CD14-positive monocyte (primary cell): ENCODE measurements around the gene HSPB2. TPM values are rescaled to one million over a fixed set of nuclear protein-coding genes. Genes with fewer than 3 reads are reported as not detected.

Experiments
- DNase-seq, 3 donors: peaks; one replicate each; pipeline ENCODE4 v3.0.0-alpha.2; 2011 to 2022
- H2AFZ ChIP-seq: 2 replicates; pipeline ENCODE4 v1.6.0; 2012; ENCODE audit warnings: mild to moderate bottlenecking, low read depth, low read length, inconsistent platforms; ENCODE audit not compliant: insufficient read depth, poor library complexity, severe bottlenecking
- H3K27ac ChIP-seq, 2 donors: 1 replicate in 1 of 2; 2 replicates in 1 of 2; pipeline ENCODE4 v1.5.1; 2012 to 2013; ENCODE audit warnings: low read length in 2 of 2, control low read depth in 1 of 2, inconsistent platforms in 1 of 2, low read depth in 1 of 2, mild to moderate bottlenecking in 1 of 2
- H3K27me3 ChIP-seq, 2 donors: one replicate each; pipeline versions ENCODE4 v1.6.0 to v1.6.1; 2011 to 2013; ENCODE audit warnings: low read length in 2 of 2; ENCODE audit not compliant: control insufficient read depth in 2 of 2, insufficient read depth in 2 of 2
- H3K36me3 ChIP-seq, 2 donors: replicated peaks in 1 of 2; 1 replicate in 1 of 2; 2 replicates in 1 of 2; pipeline versions ENCODE4 v1.5.1 to v1.6.1; 2012 to 2013; ENCODE audit warnings: low read length in 2 of 2, control low read depth in 1 of 2, inconsistent platforms in 1 of 2, mild to moderate bottlenecking in 1 of 2; ENCODE audit not compliant: insufficient read depth in 2 of 2, control insufficient read depth in 1 of 2
- H3K4me1 ChIP-seq, 2 donors: 1 replicate in 1 of 2; 2 replicates in 1 of 2; pipeline versions ENCODE4 v1.5.1 to v1.6.1; 2012 to 2013; ENCODE audit warnings: low read length in 2 of 2, control low read depth in 1 of 2, inconsistent platforms in 1 of 2, mild to moderate bottlenecking in 1 of 2, moderate library complexity in 1 of 2; ENCODE audit not compliant: insufficient read depth in 2 of 2, control insufficient read depth in 1 of 2
- H3K4me2 ChIP-seq: replicated peaks from 2 replicates; pipeline ENCODE3; 2012; ENCODE audit warnings: low read length, moderate library complexity, mild to moderate bottlenecking; ENCODE audit not compliant: poor library complexity, severe bottlenecking; ENCODE audit errors: extremely low read depth
- H3K4me3 ChIP-seq, 3 experiments: fragments of 200-600 bp in 1 of 3; sonication (generic) in 1 of 3; replicated peaks in 1 of 3; 1 replicate in 2 of 3; 2 replicates in 1 of 3; pipeline ENCODE4 v1.5.1; 2011 to 2013; ENCODE audit warnings: low read length in 3 of 3, mild to moderate bottlenecking in 3 of 3, control low read depth in 2 of 3, low read depth in 2 of 3, inconsistent platforms in 1 of 3, moderate library complexity in 1 of 3
- H3K79me2 ChIP-seq: 2 replicates; pipeline ENCODE4 v1.6.0; 2012; ENCODE audit warnings: mild to moderate bottlenecking, control low read depth, inconsistent platforms, low read length, moderate library complexity; ENCODE audit not compliant: insufficient read depth
- H3K9ac ChIP-seq: 2 replicates; pipeline ENCODE4 v1.6.0; 2017; ENCODE audit warnings: low read length, mild to moderate bottlenecking; ENCODE audit not compliant: insufficient read depth, poor library complexity, severe bottlenecking
- H3K9me3 ChIP-seq, 2 donors: replicated peaks in 1 of 2; 1 replicate in 1 of 2; 2 replicates in 1 of 2; pipeline versions ENCODE4 v1.5.1 to v1.6.1; 2012 to 2013; ENCODE audit warnings: low read length in 2 of 2, control low read depth in 1 of 2; ENCODE audit not compliant: control insufficient read depth in 1 of 2, insufficient read depth in 1 of 2
- H4K20me1 ChIP-seq: 2 replicates; pipeline ENCODE4 v1.6.0; 2012; ENCODE audit warnings: mild to moderate bottlenecking, low read length, control low read depth, moderate library complexity; ENCODE audit not compliant: insufficient read depth
- H3K27ac Mint-ChIP-seq, 7 donors: one replicate each; pipeline ENCODE4 v1.8.0; 2020; ENCODE audit warnings: mild to moderate bottlenecking in 7 of 7, mixed read lengths in 7 of 7, moderate library complexity in 6 of 7, inconsistent platforms in 2 of 7
- H3K27me3 Mint-ChIP-seq, 3 donors: one replicate each; pipeline ENCODE4 v1.8.0; 2021 to 2022; ENCODE audit warnings: low read depth in 3 of 3, mild to moderate bottlenecking in 3 of 3, mixed read lengths in 3 of 3, moderate library complexity in 3 of 3, inconsistent platforms in 1 of 3
- H3K36me3 Mint-ChIP-seq, 2 donors: one replicate each; pipeline ENCODE4 v1.8.0; 2020; ENCODE audit warnings: mixed read lengths in 2 of 2, inconsistent platforms in 1 of 2, mild to moderate bottlenecking in 1 of 2
- H3K4me1 Mint-ChIP-seq: one replicate; pipeline ENCODE4 v1.8.0; 2020; ENCODE audit warnings: mild to moderate bottlenecking, mixed read lengths
- H3K4me3 Mint-ChIP-seq, 2 donors: one replicate each; pipeline ENCODE4 v1.8.0; 2020; ENCODE audit warnings: mild to moderate bottlenecking in 2 of 2, mixed read lengths in 2 of 2, moderate library complexity in 1 of 2
- H3K9me3 Mint-ChIP-seq, 7 donors: one replicate each; pipeline ENCODE4 v1.8.0; 2020 to 2022; ENCODE audit warnings: mixed read lengths in 7 of 7, mild to moderate bottlenecking in 6 of 7, moderate library complexity in 6 of 7, inconsistent platforms in 2 of 7
- CTCF ChIP-seq: fragments of 200-600 bp; IDR thresholded peaks from one replicate; pipeline ENCODE4 v1.8.0; 2022; ENCODE audit warnings: antibody characterized with exemption, mild to moderate bottlenecking
- WGBS: methylation state at CpG from one replicate; pipeline ENCODE4 v1.1.5; 2013; ENCODE audit warnings: missing lambda C conversion rate; ENCODE audit not compliant: insufficient coverage; 5-methylcytosine and 5-hydroxymethylcytosine counted together
- intact Hi-C, 2 donors: fragments of 100-400 bp; cut with micrococcal nuclease; formaldehyde crosslinking; loops; one replicate each; pipeline versions ENCODE4 v1.15.0 to v1.15.1; 2023
- polyA plus RNA-seq, 3 donors: library from polyadenylated mRNA; depleted of rRNA in 1 of 3; unstranded in 2 of 3; stranded (reverse) in 1 of 3; fragments of 300-500 nt in 2 of 3; fragments of >200 nt in 1 of 3; fragmentation: Illumina TruSeq in 2 of 3; gene quantifications; 1 replicate in 2 of 3; 2 replicates in 1 of 3; pipeline ENCODE4 v1.2.3, GENCODE V29; 2012 to 2021

HSPB2 gene
- polyA plus RNA-seq, 3 donors: not detected

GRCh38 chr11:111916768-111917167, 4.2 kb downstream of the HSPB2 start:
- Histone ChIP-seq H3K9me3 (no peaks in the 10 kb centered on the region), H2AFZ (no peak overlapping the region), H3K36me3 (no peaks in the 10 kb centered on the region), H3K79me2 (no peaks in the 10 kb centered on the region), H3K4me3 (no peak overlapping the region), H3K9ac (no peak overlapping the region), H3K4me1 (peaks cover 2 to 8% of the 10 kb centered on the region in 2 donors), H3K27me3 (peaks cover 8 to 26% of the 10 kb centered on the region in 2 donors), H4K20me1 (no peaks in the 10 kb centered on the region), H3K27ac (no peak overlapping the region), H3K4me2 (no peak overlapping the region)
- Mint-ChIP-seq H3K36me3 (no peaks in the 10 kb centered on the region), H3K9me3 (peaks cover 0 to 2% (median 0%) of the 10 kb centered on the region in 7 donors), H3K4me3 (no peak overlapping the region), H3K27ac (no peak overlapping the region), H3K27me3 (peaks cover 37 to 50% (median 39%) of the 10 kb centered on the region in 3 donors), H3K4me1 (peaks cover 6% of the 10 kb centered on the region)
- TF ChIP-seq CTCF: no peak
- intact Hi-C loops: no loop called here
- WGBS: 20% methylated on average over 1 of the region's 1 CpG
- DNase-seq: no peak

GRCh38 chr11:111917312-111917711, 4.8 kb downstream of the HSPB2 start:
- no peak overlapping the region for H3K9ac ChIP-seq
- Mint-ChIP-seq H3K27ac (no peak overlapping the region), H3K27me3 (peaks cover 32 to 44% (median 36%) of the 10 kb centered on the region in 3 donors), H3K4me1 (peaks cover 9% of the 10 kb centered on the region), H3K9me3 (peaks cover 0 to 2% (median 0%) of the 10 kb centered on the region in 7 donors), H3K36me3 (no peaks in the 10 kb centered on the region), H3K4me3 (no peak overlapping the region)
- no peak overlapping the region for H3K27ac ChIP-seq
- no peaks in the 10 kb centered on the region for H3K36me3 ChIP-seq
- no peaks in the 10 kb centered on the region for H3K9me3 ChIP-seq
- H3K27me3 ChIP-seq: peaks cover 4 to 21% of the 10 kb centered on the region in 2 donors
- intact Hi-C loops: no loop called here
- no peaks in the 10 kb centered on the region for H3K79me2 ChIP-seq
- WGBS: 50% methylated on average over 1 of the region's 2 CpGs
- peaks cover 5 to 13% of the 10 kb centered on the region in 2 donors for H3K4me1 ChIP-seq
- H3K4me2 ChIP-seq: no peak overlapping the region
- H2AFZ ChIP-seq: no peak overlapping the region
- no peaks in the 10 kb centered on the region for H4K20me1 ChIP-seq
- TF ChIP-seq CTCF: no peak
- DNase-seq: no peak
- H3K4me3 ChIP-seq: no peak overlapping the region
